ENCODE results near the gene CCDC27. TPM values are rescaled to one million over a fixed set of nuclear protein-coding genes. Genes with fewer than 3 reads are reported as not detected.

The CCDC27 gene
- total and polyA plus RNA-seq, 2 of the 8 experiments (the other 6 are each of a cell fraction or from before 2014, with no cell fraction given): 0.15 TPM; not detected in 1

DNA sequence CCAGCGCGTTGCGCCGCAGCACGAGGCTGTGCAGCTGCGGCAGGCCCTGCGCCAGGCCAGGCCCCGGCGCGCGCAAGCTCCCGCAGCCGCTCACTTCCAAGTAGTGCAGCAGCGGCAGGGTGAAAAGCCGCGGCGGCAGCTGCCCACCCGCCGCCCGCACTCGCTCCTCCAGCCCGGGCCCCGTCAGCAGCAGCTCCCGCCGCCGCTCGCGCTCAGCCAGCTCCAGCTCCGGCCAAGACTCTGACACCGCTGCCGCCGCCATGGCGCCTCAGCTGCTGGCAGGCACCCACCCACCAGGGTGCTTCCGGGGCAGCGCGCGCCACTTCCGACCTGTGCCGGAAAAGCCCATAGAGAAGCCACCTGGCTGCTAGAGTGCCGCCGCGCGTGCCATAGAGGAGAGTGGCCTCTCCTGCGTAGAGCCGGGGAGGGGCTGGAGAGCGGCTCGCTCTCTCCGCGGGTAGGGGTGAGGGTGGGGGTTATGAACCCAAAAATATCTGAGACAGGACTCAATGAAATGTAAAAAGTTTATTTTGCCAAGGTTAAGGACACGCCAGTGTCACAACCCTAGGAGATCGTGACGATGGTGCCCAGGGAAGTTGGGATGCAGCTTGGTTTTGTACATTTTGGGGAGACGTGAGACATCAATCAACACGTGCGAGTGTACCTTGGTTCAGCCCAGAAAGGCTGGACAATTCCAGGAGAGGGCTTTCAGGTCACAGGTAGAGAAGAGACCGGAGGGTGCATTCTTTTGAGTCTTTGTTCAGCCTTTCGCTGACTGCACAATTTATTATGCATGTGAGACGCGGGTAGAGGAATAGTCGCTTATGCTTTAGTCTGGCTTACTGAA is 44.2 kb downstream of the CCDC27 start, which contains the start of gene LRRC47 (continued):
- TF ChIP-seq CTCF (IDR thresholded peaks at IDR 0.05; ENCODE audit: control extremely low read depth in 1 of 3, insufficient read depth in 1 of 3, low read depth in 1 of 3, low read length in 3 of 3): no peak; a peak in 1 of 4 replicates
- TF ChIP-seq, protein P1, sequence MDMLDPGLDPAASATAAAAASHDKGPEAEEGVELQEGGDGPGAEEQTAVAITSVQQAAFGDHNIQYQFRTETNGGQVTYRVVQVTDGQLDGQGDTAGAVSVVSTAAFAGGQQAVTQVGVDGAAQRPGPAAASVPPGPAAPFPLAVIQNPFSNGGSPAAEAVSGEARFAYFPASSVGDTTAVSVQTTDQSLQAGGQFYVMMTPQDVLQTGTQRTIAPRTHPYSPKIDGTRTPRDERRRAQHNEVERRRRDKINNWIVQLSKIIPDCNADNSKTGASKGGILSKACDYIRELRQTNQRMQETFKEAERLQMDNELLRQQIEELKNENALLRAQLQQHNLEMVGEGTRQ (IDR thresholded peaks at IDR 0.05; ENCODE audit: low read length): no peak
- no peak for TF ChIP-seq MAFK (IDR thresholded peaks at IDR 0.05; ENCODE audit: low read depth, low read length)
- TF ChIP-seq TBP (IDR thresholded peaks at IDR 0.05; ENCODE audit: low read depth, low read length): peak; percentile 63
- peak; percentile 50 to 72 for TF ChIP-seq POLR2A (IDR thresholded peaks at IDR 0.05; ENCODE audit: control extremely low read depth in 1 of 2, low read depth in 2 of 2, low read length in 2 of 2)
- TF ChIP-seq YY1 (IDR thresholded peaks at IDR 0.05; ENCODE audit: low read depth, low read length): peak; percentile 89
- peak; percentile 95 for TF ChIP-seq EGR1 (IDR thresholded peaks at IDR 0.05; ENCODE audit: borderline replicate concordance, low read depth, low read length)

Measured in H1 (cell line).